ENCODE measurements around the gene ASS1. TPM values are rescaled to one million over a fixed set of nuclear protein-coding genes. Genes with fewer than 3 reads are reported as not detected.

The ASS1 gene
- total RNA-seq, 1 experiment from 2014 or later, result 299 TPM

DNA sequence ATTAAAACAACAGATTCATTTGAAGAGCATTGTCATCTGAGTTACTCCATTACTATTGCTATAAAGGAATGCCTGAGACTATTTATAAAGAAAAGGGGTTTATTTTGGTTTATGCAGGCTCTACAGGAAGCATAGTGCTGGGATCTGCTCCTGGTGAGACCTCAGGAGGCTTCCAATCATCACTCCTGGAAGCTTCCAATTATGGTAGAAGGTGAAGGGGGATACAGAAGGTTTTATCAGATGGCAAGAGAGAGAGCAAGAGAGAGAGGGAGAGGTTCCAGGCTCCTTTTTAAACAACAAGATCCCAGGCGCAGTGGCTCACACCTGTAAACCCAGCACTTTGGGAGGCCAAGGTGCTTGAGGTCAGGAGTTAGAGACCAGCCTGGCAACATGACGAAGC, 63.5 kb downstream of the ASS1 start:
- BruUV-seq (replicated peaks), result no TSS peak
- Mint-ChIP-seq H3K36me3 (ENCODE audit: insufficient read depth, unreplicated experiment) (no peaks in the 10 kb centered on the region), H3K4me1 (ENCODE audit: insufficient read depth, unreplicated experiment) (no peaks in the 10 kb centered on the region), H3K27me3 (ENCODE audit: insufficient read depth, unreplicated experiment) (no peaks in the 10 kb centered on the region), H3K4me3 (ENCODE audit: unreplicated experiment) (no peak overlapping the region), H3K27ac (ENCODE audit: low read depth, unreplicated experiment) (no peak overlapping the region), H3K9me3 (ENCODE audit: unreplicated experiment) (no peaks in the 10 kb centered on the region)
- DNase-seq (ENCODE audit: unreplicated experiment), result no peak
- intact Hi-C loops (cut with micrococcal nuclease), result no loop called here
- TF ChIP-seq, protein P1, sequence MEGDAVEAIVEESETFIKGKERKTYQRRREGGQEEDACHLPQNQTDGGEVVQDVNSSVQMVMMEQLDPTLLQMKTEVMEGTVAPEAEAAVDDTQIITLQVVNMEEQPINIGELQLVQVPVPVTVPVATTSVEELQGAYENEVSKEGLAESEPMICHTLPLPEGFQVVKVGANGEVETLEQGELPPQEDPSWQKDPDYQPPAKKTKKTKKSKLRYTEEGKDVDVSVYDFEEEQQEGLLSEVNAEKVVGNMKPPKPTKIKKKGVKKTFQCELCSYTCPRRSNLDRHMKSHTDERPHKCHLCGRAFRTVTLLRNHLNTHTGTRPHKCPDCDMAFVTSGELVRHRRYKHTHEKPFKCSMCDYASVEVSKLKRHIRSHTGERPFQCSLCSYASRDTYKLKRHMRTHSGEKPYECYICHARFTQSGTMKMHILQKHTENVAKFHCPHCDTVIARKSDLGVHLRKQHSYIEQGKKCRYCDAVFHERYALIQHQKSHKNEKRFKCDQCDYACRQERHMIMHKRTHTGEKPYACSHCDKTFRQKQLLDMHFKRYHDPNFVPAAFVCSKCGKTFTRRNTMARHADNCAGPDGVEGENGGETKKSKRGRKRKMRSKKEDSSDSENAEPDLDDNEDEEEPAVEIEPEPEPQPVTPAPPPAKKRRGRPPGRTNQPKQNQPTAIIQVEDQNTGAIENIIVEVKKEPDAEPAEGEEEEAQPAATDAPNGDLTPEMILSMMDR (IDR thresholded peaks at IDR 0.05; ENCODE audit: unreplicated experiment), result no peak
- POLR2A ChIA-PET, result no interaction called here
- CTCF ChIA-PET, result no interaction called here

DNA sequence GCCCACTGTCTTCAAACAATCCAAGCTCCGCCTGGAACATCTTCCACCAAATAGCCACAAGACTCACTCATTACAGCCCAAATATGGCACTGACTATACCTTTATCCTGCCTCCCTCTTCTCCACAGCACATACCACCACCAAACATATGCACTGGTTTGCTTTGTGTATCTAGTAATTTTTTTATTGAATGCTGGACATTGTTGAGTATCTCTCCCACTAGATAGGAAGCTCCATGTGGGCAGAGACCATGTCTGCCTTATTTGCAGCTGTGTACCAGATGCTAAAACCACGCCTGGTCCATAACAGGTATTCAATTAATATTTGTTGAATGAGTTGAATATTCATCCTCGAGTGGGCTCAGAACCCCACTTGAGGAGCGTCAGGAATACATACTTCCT, 67.4 kb downstream of the ASS1 start:
- no peaks in the 10 kb centered on the region for H3K27me3 Mint-ChIP-seq (ENCODE audit: insufficient read depth, unreplicated experiment)
- H3K9me3 Mint-ChIP-seq (ENCODE audit: unreplicated experiment), result no peaks in the 10 kb centered on the region
- H3K36me3 Mint-ChIP-seq (ENCODE audit: insufficient read depth, unreplicated experiment), result no peaks in the 10 kb centered on the region
- intact Hi-C loops (cut with micrococcal nuclease), result no loop called here
- no peak overlapping the region for H3K27ac Mint-ChIP-seq (ENCODE audit: low read depth, unreplicated experiment)
- BruUV-seq (replicated peaks), result no TSS peak
- no peak for DNase-seq (ENCODE audit: unreplicated experiment)
- TF ChIP-seq, protein P1 (IDR thresholded peaks at IDR 0.05; ENCODE audit: unreplicated experiment), result no peak
- CTCF ChIA-PET, result interaction anchor here (0.7 kb wide), 1 partner anchor 247 kb away, joined by 4 read pairs; the partner anchor contains the start of gene HMCN2
- POLR2A ChIA-PET, result interaction anchor here (0.5 kb wide), 1 partner anchor 467 kb away, joined by 5 read pairs; no protein-coding TSS in a partner anchor
- H3K4me3 Mint-ChIP-seq (ENCODE audit: unreplicated experiment), result no peak overlapping the region
- H3K4me1 Mint-ChIP-seq (ENCODE audit: insufficient read depth, unreplicated experiment), result no peaks in the 10 kb centered on the region

DNA sequence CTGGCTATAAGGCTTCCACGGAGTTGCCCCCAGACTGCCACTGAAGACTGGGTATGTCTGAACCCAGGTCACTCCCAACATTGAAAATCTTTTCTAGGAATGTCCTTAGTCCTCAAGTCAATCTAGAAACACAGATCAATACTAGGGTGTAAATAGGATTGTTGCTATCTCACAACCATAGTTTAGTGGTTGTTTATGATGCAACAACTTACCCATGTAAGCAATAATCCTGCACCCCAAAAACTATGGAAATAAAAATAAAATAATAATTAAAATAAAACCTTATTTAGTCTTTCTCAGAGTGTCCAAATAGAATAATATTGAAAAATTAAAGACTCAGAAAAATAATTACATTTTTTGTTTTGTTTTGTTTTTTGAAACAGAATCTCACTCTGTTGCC, 68.3 kb downstream of the ASS1 start:
- BruUV-seq (replicated peaks), result no TSS peak
- DNase-seq (ENCODE audit: unreplicated experiment), result no peak
- no peak overlapping the region for H3K4me3 Mint-ChIP-seq (ENCODE audit: unreplicated experiment)
- H3K4me1 Mint-ChIP-seq (ENCODE audit: insufficient read depth, unreplicated experiment), result no peaks in the 10 kb centered on the region
- H3K27ac Mint-ChIP-seq (ENCODE audit: low read depth, unreplicated experiment), result no peak overlapping the region
- ChIA-PET CTCF (interaction anchor here (0.6 kb wide), 1 partner anchor 191 kb away, joined by 4 read pairs; no protein-coding TSS in a partner anchor), POLR2A (no interaction called here)
- no peaks in the 10 kb centered on the region for H3K9me3 Mint-ChIP-seq (ENCODE audit: unreplicated experiment)
- TF ChIP-seq, protein P1 (IDR thresholded peaks at IDR 0.05; ENCODE audit: unreplicated experiment), result no peak
- H3K27me3 Mint-ChIP-seq (ENCODE audit: insufficient read depth, unreplicated experiment), result no peaks in the 10 kb centered on the region
- no peaks in the 10 kb centered on the region for H3K36me3 Mint-ChIP-seq (ENCODE audit: insufficient read depth, unreplicated experiment)
- intact Hi-C loops (cut with micrococcal nuclease), result no loop called here

DNA sequence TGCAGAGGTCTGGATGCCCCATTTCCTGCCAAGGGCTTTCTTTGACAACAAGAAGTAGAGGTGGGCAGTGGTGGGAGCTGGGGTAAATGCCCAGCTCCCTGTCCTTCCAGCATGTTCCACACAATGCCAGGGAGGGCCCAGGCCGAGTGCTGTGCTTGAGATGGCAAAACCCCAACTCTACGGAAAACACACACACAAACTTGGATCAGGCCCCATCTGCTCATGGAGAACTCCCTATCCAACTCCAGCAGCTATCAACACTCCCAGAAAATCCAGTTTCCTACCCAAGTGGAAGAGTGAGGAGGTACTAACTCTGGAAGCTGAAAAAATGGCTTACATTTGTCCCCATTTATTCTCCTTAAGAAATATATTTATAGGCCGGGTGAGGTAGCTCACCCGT, 73.5 kb downstream of the ASS1 start:
- Mint-ChIP-seq H3K27ac (ENCODE audit: low read depth, unreplicated experiment) (no peak overlapping the region), H3K4me1 (ENCODE audit: insufficient read depth, unreplicated experiment) (no peaks in the 10 kb centered on the region), H3K4me3 (ENCODE audit: unreplicated experiment) (no peak overlapping the region), H3K27me3 (ENCODE audit: insufficient read depth, unreplicated experiment) (no peaks in the 10 kb centered on the region), H3K9me3 (ENCODE audit: unreplicated experiment) (no peaks in the 10 kb centered on the region), H3K36me3 (ENCODE audit: insufficient read depth, unreplicated experiment) (no peaks in the 10 kb centered on the region)
- ChIA-PET CTCF (no interaction called here), POLR2A (interaction anchor here (0.7 kb wide), 1 partner anchor 37 kb away, joined by 3 read pairs; no protein-coding TSS in a partner anchor)
- intact Hi-C loops (cut with micrococcal nuclease), result no loop called here
- no TSS peak for BruUV-seq (replicated peaks)
- DNase-seq (ENCODE audit: unreplicated experiment), result no peak
- TF ChIP-seq, protein P1 (IDR thresholded peaks at IDR 0.05; ENCODE audit: unreplicated experiment), result no peak

All from MCF 10A (cell line).